Measurements from ENCODE around the gene C1QB.

- TF ChIP-seq POLR2A (IDR thresholded peaks at IDR 0.05), result no peak
- TF ChIP-seq CTCF (IDR thresholded peaks at IDR 0.05), result no peak
Observed at GRCh38 chr1:22635436-22635835, 17.6 kb upstream of the C1QB start.
